CD4-positive, alpha-beta T cell treated with Interferon gamma for 1 hour (primary cell): Measurements from ENCODE around the gene IL4R.
"Not testable (repeated sequence)": the region's sequence is repeated elsewhere in the genome, so short reads cannot be mapped to it uniquely, and the experiment has no call there.

Experiments
- DNase-seq: peaks from one replicate; pipeline ENCODE4 v3.0.0-alpha.2; 2020

Gene IL4R

GRCh38 chr16:27408012-27408601 lies 94.3 kb downstream of the IL4R start:
- no peak for DNase-seq

- no peak for DNase-seq
These were observed 94.8 kb downstream of the IL4R start for GRCh38 chr16:27408602-27409031.

- not testable (repeated sequence) for DNase-seq
These were observed 96.2 kb downstream of the IL4R start for GRCh38 chr16:27409958-27410357.

GRCh38 chr16:27410761-27411160 lies 97.0 kb downstream of the IL4R start:
- DNase-seq, result no peak

GRCh38 chr16:27413956-27414355 lies 100.2 kb downstream of the IL4R start:
- DNase-seq, result no peak
